Inflammatory macrophage (primary cell): ENCODE measurements around the gene ARVCF.
A peak's percentile ranks its signal among the peaks of the same experiment; 100 is the strongest.

Experiments used
- DNase-seq, 2 donors: peaks; one replicate each; pipeline ENCODE4 v3.0.0-alpha.2; 2020 to 2022
- total RNA-seq, 18 experiments: gene quantifications; one replicate each; lab custom pipeline; 2026; ENCODE audit warnings: mixed read lengths in 6 of 18, inconsistent platforms in 2 of 18; lab: John Stamatoyannopoulos, UW

The ARVCF gene
- total RNA-seq, result 0.75 to 11.8 (median 4.7) reads per million in 18 experiments

DNA sequence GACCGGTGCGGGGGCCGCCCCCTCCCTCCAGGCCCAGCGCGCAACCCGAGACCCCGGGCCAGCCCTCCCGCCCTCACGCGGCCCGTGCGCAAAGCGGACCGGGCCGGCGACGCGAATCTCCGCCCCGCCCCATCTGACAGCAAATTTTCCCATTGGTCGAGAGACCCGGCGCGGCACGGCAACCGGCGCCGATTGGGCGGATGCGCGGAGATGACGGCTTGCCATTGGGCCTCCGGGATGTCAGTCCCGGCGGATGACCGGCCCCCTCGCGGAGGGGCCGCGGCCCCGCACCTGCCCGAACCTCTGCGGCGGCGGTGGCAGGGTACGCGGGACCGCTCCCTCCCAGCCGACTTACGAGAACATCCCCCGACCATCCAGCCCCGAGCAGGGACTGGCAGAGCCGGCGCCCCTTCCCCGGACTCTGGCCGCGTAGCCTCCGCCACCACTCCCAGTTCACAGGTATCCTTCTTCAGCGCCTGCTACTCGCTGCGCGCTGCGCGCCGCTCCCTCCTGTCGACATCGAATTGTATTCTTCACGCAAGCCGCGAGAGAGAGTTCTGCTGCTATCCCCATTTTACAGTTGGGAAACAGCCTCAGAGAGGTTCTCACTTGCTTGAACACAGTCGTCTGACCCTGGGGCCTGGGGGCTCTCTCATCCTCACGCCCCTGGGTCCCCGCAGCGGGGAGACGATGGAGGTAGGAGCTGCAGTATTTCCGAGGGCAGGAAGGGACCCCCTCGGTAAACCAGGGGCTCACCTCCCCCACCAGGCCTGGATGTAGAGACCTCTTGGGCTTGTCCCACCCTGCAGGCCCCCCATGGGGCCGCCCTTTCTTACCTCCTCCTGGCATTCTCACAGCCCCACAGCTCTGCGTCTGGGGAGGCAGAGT lies at the start of gene ARVCF:
Gene ARVCF (minus strand): TSS at position 90 of the 888 bp plus-strand sequence. CDS start 26,029 bp downstream, outside the sequence.
- DNase-seq, result peak; percentile 87 to 91

- no peak for DNase-seq
These were observed 49.4 kb upstream of the ARVCF start for GRCh38 chr22:20065896-20066616.

DNA sequence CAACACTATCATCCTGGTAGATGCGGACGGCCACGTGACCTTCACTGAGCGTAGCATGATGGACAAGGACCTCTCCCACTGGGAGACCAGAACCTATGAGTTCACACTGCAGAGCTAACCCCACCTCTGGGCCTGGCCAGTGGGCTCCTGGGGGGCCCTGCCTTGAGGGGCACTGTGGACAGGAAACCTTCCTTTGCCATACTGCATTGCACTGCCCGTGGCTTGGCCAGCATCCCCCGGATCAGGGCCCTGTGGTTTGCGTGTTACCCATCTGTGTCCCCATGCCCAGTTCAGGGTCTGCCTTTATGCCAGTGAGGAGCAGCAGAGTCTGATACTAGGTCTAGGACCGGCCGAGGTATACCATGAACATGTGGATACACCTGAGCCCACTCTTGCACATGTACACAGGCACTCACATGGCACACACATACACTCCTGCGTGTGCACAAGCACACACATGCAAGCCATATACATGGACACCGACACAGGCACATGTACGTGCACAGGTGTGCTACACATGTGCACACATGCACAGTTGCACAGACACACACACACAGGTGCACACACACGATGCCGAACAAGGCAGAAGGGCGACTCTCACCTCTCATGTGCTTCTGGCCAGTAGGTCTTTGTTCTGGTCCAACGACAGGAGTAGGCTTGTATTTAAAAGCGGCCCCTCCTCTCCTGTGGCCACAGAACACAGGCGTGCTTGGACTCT lies 48.1 kb upstream of the ARVCF start:
- no peak for DNase-seq

DNA sequence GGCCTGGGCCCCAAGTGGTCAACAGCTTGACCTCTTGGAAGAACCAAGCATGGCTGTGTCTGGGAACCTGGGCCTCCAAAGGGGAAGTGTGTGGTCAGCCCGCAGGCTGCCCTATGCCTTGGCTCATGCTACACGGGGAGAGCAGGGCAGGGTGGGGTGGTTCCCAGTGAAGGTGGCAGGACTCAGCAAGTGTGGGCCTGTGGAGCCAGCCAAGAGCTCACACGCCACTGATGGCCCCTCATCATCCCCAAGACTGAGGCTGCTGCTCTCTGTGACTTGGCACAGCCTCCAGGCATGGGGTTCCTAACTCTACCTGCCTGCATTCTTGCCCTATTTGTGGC lies 47.5 kb upstream of the ARVCF start:
- no peak for DNase-seq

DNA sequence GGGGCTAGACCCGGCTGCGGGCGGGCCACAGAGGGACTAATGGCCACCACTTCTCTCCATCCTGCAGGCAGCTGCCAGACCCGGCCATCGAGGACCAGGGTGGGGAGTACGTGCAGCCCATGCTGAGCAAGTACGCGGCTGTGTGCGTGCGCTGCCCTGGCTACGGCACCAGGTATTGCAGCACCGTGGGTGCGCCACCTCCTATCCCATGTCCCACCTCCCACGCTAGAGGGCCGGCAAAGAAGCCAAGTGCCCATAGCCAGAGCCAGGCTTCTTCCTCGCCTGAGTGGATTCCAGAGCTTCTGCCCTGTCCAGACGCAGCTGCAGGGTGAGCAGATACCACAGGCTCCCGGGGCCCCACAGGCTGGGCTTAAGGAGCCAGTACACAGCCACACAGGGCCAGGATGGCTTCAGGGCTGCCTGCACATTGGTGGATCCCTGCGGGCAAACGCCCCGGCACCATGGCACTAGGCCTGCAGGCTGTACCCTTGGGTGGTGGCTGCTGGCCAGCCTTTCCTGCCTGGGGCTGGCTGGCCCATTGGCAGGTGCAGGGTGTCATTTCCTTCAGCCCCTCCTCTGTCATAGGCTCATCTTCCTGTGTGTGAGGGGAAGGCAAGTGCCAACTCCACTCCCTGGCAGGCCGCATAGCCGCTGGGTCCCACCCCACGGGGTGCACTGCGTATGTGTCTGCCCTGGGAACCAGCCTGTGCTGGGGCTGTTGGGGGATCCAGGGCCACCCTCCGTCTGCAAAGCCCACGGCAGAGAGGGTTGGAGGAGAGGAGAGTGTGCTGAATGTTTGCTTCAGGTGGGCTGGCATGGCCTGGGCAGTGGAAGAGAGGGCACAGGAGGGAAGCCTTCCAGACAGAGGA lies 46.9 kb upstream of the ARVCF start:
- DNase-seq, result no peak

DNA sequence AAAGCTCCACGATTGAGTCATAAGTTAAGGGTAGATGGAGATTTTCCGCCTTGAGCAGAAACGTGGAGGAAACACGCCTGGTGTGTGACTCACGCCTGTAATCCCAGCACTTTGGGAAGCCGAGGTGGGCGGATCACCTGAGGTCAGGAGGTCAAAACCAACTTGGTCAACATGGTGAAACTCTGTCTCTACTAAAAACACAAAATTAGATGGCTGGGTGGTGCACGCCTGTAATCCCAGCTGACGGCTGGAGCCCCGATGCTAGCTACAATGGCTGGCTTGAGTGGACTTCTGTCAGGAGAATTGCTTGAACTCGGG lies 46.1 kb upstream of the ARVCF start:
- DNase-seq, result no peak

- no peak for DNase-seq
These were observed 45.6 kb upstream of the ARVCF start for GRCh38 chr22:20062043-20062765.

- DNase-seq, result peak in 1 of 2 donors; percentile 22
These were observed 44.8 kb upstream of the ARVCF start for GRCh38 chr22:20061481-20061861.

DNA sequence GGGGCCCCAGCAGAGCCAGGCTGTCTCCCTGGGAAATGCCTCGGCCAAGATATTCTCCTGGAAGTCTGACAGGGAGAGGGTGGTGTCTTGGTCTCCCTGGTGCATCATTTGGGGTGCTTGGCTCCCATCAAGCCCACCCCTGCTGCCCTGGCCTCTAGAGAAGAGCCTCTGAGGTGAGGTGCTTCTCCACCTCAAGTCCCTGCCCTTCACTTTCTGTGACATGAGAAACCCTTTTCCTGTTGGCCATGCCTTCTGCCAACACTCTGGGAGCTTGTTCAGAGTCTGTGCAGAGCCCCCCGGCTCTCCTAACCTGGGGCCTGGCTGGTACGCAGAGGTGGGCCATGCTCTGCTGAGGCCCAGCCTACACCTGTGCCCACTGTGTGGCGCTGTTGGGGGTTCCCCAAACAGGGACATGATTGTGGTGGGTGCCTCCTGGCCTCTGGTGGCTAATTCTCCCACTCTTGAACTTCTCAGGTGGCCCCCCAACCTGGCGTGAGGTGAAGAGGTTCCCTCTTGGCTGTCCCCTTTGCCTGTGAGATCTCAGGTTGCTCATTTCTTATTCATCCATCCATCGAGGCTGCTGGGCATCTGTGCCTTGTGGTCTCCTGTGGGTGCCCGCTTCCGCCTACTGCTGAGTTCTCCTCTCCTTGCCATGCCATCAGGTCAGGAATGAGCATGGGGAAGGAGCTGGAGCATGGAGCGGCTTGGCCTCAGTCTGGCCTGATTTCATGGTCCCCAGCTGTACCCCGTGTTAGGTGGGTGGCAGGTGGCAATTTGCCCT lies 44.3 kb upstream of the ARVCF start:
- no peak for DNase-seq

DNA sequence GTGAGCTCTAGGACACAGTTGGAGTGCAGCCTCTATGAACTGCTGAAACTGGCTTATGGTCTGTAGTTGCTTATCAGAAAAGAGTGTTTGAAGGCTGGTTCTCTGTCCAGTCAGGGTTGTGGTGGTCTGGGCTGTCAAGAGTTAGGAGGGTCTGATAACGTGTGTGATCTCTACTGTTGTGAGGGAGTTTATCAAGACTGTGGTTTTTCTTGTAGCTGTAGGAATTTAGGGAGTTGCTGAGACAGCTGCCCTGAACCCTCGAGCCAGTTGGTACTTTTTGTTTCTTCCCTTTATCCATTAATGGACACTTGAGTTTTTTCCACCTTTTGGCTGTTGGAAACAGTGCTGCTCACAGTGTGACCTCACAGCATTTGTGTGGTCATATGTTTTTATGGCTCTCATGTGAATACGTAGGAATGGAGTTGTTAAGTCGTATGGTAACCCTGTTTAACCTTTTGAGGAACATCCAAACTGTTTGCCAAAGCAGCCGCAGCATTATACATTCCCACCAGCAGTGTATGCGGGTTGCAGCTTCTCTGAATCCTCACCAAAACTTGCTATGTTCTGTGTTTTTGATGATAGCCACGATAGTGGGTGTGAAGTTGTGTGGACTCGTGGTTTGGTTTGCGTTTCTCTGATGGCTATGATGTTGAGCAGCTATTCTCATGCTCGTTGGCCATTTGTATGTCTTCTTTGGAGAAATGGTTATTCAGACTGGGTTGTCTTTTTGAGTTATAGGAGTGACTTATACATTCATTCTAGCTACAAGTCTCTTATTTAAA lies 42.6 kb upstream of the ARVCF start:
- DNase-seq, result no peak

DNA sequence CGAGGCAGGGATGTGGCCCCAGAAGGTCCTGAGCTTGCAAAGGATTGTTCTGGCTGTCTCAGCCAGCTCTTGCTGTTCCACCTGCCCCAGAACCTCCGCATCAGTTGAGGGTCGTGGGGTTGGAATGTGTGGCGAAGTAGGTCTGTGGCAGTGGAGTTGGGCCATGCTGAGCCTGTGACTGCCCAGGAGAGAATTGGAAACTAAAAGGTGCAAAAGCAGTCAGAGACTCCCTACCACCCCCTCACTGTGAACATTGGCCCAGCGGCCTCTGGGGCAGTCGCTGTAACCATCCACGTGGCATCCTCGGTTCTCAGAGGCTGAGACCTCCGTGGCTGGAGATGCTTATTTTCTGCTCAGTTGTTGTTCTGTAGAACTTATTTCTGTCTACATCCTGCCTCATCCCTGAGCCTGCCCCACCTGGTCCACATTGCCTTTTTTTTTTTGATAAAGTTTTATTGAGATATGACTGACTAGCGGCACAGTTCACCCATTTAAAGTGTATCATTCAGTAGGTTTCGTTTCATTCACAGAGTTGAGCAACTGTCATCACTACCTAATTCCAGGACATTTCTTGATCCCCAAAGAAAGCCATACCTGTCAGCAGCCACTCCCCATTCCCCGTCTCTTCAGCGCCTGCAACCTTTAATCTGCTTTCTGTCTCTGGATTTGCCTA lies 41.1 kb upstream of the ARVCF start:
- DNase-seq, result no peak

GRCh38 chr22:20056696-20057386 lies 40.2 kb upstream of the ARVCF start:
- DNase-seq, result no peak

DNA sequence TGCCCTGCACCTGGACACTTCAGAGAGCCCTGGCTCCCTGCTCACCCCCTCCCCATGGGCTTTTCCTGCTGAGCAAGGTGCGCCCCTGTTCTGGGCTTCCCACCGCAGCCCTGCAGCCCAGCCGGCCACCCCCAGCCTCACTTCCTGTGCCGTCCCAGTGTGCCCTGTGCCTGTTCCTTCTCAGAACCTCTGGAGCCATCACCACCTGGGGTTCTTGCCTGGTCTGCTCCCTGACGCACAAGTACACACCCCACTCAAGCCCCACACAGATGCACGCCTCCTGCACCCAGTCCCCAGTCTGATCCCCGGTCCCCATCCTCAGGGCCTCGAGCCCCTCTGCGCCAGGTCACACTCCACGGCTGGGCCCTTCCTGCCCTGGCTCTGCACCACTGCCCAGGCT lies 39.5 kb upstream of the ARVCF start:
- DNase-seq, result no peak

DNA sequence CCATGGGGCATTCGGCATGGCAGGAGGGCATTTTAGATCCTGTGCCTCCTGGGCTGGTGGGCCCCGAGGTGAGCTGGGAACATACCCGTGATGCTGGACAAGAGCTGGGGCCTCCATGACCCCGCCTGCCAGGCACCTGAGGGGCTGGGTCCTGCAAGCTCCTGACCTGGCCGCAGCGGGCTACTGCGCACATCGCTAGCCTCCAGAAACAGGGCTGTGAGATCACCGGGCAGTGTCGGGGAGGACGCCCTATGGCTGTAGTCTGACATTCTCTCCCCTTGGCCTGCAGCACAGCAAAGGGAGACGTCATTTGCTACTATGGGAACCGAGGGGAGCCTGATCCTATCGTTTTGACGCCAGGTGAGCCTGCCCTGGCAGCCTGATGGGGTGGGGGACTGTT lies 39.0 kb upstream of the ARVCF start:
- no peak for DNase-seq

- no peak for DNase-seq
These were observed 38.5 kb upstream of the ARVCF start for GRCh38 chr22:20055144-20055543.

DNA sequence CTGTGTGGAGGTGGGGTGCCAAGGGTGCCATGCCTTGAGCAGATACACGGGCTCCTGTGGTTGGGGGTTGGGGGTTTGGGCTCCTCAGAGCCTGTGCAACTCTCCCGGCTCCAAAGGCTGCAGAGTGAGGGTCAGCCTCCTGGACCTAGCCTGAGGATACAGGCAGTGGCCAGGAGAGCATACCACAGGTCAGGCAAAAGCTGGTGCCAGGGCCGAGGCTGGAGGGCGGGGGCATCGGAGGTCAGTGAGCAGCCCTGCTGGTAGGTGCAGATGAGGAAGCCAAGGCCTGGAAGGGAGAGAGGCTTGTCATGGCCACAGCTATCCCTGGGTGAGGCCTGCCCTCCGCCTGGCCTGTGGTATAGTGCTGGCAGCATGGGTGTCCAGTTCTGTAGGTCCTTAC lies 37.9 kb upstream of the ARVCF start:
- no peak for DNase-seq

GRCh38 chr22:20054034-20054427 lies 37.4 kb upstream of the ARVCF start:
- no peak for DNase-seq

DNA sequence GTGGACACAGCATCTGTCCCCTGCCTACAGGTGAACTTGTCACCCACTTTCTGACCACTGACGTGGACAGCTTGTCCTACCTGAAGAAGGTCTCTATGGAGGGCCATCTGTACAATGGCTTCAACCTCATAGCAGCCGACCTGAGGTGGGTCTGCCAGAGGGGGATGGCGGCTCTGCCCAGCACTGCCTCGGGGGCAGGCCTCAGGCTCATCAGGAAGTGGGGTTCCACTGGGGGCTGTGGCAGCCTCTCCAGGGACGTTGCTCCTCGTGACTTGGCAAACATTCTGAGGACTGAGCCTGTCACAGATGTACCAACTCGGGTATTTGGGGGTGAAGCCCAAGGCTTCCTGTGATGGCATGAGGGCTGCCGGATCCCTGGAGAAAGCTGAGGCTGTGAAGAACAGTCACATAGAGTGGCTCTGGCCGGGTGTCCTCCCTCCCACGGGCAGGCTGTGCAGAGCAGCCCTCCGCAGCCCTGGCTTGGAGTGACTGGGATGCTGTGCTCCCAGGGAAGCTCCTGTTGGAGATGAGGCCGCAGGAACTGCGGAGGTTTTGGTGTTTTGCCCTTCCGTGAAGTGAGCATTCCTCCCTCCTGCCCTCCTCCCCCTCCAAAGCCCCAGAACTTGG lies 36.9 kb upstream of the ARVCF start:
- DNase-seq, result no peak
